CD4-positive, alpha-beta T cell treated with Interleukin-2 at 100 ng/mL for 4 hours (primary cell): Measurements from ENCODE around the gene CUL7.
"Not testable (repeated sequence)": the region's sequence is repeated elsewhere in the genome, so short reads cannot be mapped to it uniquely, and the experiment has no call there.

Experiments used
- DNase-seq: peaks from one replicate; pipeline ENCODE4 v3.0.0-alpha.2; 2020; ENCODE audit warnings: low spot score

The CUL7 gene

DNA sequence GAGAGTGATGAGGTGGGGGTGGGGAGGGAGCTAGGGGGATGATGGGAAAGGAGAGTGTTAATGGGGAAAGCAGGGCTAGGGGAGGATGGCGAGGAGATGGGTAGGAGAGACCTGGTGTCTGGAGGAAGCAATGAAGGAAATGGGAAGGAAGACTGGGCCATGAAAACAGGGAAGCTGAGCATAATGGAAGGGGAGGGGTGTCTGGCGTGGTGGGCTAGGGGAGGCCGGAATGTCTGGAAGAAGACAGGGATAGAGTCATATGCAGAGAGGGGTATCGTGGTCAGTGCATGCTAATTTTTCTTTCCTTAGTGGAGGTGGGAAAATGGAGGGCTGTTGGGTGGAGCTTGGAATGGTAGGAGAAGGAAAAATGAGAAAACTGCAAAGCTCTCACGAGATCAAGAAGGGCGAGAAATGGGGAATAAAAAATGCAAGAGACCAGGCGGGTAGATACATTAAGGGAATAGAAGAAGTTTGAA lies 39.2 kb downstream of the CUL7 start:
- DNase-seq: no peak

DNA sequence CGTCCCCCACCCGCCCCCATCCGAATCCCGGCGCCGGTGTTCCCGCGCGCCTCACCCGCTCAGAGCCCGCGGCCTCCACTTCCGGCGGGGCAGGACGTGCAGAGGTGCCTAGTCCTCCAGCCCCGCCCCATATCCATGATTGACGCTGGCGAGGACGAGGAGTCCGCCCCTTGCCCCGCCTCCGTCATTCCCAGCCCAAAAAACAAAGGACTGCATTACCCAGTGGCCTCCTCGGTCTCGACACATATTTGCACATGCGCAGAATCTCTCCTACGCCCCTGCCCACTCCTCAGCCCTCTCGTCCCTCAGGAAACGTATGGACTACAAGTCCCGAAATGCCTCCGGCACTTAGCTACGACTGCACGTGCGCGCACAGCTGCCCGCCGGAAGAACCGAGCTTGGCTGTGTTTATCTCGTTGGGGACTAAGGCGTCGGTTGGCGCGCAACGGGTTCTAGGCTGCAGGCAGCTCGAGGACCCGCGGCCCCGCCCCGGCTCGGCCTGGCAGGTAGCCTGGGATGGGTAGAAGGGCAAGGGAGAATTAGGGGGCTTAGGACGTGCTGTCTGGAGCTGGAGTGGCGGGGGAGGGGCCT lies 39.7 kb downstream of the CUL7 start, which contains the start of the genes KLHDC3 and MEA1:
TSS of gene KLHDC3 (plus strand) at position 407 of the 591 bp plus-strand sequence. CDS start 2,944 bp downstream, outside the sequence.
TSS of gene MEA1 (minus strand) at position 104 of the 591 bp plus-strand sequence. CDS start 133 bp downstream, outside the sequence.
- peak; percentile 100 for DNase-seq

DNA sequence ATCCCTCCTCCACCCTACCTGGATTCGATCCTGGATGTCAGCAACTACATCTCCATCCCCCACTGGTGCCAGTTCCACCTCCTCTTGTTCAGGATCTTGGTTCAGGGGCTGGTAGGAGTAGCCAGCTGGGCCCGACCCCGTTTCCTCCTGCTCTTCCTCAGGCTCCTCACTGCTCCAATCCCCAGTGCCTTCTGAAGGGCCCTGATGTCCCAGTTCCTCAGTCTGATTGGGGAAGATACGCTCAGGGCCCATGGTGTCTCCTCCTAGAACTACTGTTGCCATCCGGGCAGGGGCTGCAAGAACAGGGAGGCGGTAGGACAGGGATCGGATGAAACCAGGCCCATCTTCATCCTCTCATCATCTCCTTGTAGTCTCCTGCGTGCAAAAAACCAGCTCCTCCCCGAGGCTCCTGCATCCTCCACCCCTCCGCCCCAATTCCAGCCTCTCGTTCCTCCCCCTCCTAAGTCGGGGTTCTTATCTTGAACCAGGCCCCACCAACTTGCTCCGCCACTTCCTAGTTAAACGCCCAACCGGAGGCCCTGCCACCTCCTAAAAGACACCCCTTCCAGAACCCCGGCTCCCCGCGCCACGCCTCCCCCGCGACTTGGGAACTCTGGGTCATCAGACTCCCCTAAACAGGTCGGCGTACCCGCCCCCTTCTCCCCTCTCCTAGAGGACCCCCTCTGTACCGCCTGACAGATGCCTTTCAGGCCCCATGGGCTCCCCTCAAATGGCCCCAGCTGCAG lies 40.4 kb downstream of the CUL7 start:
- no peak for DNase-seq

DNA sequence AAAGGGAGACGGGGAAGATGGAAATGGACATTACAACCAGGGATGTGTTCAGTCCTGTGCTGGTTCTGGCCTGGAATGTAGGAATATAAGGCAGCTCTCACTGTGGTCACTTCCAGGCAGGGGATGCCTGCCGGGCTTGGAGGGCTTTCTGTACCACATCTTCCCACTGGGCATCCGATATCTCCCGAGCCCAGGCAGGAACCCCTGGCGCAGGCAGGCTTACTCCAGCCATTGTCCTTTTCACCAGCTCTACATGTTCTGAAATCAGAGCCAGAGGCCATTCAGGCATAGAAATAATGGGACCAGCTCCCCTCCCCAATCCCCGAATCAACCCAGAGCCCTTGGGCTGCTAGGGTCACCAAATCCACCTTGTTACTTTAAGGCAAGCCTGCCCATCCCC lies 41.3 kb downstream of the CUL7 start:
- no peak for DNase-seq

DNA sequence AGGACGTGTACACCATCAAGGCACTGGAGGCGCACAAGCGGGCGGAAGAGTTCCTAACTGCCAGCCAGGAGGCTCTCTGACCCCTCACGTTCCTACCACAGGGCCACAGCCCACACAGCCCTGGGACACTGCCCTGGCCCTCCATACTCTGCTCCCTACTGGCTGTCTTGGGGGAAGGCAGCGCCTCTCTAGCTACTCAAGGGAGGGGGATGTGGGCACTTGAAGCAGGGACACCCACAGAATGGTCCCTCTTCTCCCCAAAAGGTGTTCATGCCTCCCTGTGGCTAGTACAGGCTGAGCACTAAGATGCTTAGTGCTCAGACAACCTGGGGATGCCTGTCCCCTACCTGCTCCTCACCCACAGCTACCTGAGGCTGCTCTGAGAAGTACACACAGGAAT lies 42.4 kb downstream of the CUL7 start:
- no peak for DNase-seq

- peak; percentile 38 for DNase-seq
Measured at GRCh38 chr6:43009124-43009523, 44.5 kb downstream of the CUL7 start.

DNA sequence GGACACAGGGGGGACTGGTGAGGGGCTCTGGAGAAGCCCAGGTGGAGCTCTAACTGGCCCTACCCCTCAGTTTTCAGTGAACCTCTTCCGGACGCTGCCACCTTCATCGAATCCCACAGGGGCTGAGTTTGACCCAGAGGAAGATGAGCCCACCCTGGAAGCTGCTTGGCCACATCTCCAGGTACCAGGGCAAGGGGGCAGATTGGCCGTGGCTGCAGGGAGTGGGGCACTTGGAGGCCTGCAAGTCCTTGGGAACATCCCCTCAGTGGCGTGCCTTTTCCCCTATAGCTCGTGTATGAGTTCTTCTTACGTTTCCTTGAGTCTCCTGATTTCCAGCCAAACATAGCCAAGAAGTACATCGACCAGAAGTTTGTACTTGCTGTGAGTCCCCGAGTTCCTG lies 46.5 kb downstream of the CUL7 start:
- DNase-seq: no peak

DNA sequence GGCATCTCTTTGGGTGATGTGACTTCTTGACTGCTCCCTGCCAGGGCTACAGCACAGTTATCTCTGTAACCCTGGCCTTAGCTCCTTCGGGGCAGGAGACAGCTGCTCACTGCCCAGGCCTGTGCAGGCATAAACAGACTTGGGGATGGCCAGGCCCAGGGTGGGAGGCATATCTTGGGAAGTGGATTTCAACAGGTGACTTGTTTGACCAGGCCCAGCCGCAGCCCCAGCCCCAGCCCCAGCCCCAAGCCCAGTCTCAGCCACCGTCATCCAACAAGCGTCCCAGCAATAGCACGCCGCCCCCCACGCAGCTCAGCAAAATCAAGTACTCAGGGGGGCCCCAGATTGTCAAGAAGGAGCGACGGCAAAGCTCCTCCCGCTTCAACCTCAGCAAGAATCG lies 47.4 kb downstream of the CUL7 start:
- no peak for DNase-seq

- DNase-seq: no peak
Measured at GRCh38 chr6:43005844-43006243, 47.8 kb downstream of the CUL7 start.

- no peak for DNase-seq
Measured at GRCh38 chr6:43001843-43002242, 51.8 kb downstream of the CUL7 start.

- DNase-seq: not testable (repeated sequence)
Measured at GRCh38 chr6:42998205-42998604, 55.4 kb downstream of the CUL7 start.

DNA sequence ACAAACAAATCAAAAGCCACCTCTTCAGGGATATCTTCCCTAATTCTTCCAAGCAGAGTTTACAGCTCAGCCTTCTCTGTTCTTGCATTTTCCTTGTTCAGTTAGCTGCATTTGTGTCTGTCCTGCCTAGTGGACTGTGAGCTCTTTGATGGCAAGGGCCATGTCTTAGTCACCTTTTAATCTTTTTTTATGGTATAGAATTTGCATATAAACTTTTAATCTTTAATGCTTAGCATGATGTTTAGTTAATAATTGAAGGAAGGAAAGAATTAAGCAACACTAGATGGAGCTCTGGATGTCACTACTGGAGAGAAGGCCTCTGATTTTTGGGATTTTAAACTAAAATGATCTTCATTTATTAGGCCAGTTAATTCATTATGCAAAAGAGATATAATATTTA lies 57.1 kb downstream of the CUL7 start:
- DNase-seq: no peak

- no peak for DNase-seq
Measured at GRCh38 chr6:42993445-42993844, 60.2 kb downstream of the CUL7 start.

DNA sequence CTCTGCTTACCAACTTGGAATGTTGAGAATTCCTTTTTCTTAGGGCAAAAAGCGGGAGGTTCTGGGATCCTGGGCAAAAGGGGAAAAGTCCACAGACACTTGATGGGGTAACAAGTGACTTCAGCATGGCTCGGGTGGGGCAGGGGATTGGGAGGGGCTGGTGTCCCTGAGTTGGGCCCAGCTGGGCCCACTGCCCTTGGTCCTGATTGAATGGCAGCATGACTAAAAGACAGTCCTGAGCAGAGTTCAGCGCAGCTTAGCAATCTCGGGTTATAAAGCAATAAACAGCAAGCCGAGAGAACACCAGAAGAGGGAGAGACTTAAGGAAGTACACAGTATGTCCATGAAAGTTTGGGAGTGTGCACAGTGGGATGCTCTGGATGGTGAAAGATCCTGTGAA lies 63.7 kb downstream of the CUL7 start:
- no peak for DNase-seq

GRCh38 chr6:42988486-42989020 lies 65.1 kb downstream of the CUL7 start:
- DNase-seq: no peak
